ENCODE results near the gene KCNMB1. TPM values are rescaled to one million over a fixed set of nuclear protein-coding genes. Genes with fewer than 3 reads are reported as not detected.

The KCNMB1 gene
- total and polyA plus RNA-seq, 2 of the 13 experiments (the other 11 are each of a cell fraction or from before 2014, with no cell fraction given) = not detected

DNA sequence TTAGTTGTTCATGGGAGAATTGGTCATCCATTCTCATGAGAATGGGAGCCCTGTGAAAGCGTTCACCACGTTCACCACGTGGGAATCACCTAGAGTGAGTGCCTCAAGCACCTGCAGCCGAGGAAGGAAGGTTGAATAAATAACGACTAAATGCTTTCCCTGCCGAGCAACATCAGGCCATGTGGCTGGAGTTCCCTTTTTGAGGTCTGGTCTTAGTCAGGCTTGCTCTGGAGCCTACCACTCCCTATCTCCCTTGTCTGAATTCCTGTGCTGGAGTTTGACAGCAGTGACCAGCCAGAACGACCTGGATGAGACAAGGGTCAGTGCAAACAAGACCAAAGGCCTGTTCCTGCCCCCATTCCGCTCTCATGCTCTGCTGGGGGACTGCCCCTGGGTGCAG lies 28.5 kb downstream of the KCNMB1 start:
- Histone ChIP-seq H3K9ac (ENCODE audit: insufficient read depth, low read depth, low read length) (no peak overlapping the region), H3K4me2 (ENCODE audit: low read depth, low read length) (no peak overlapping the region), H4K20me1 (ENCODE audit: insufficient read depth, low read length) (no peaks in the 10 kb centered on the region), H3K79me2 (ENCODE audit: insufficient read depth, low read length) (no peaks in the 10 kb centered on the region), H3K27me3 (ENCODE audit: control insufficient read depth in 1 of 2, insufficient read depth in 2 of 2, low read length in 2 of 2) (peaks cover 0 to 1% of the 10 kb centered on the region in 2 experiments; a peak in 3 of 5 replicates), H3K4me3 (replicated peaks in 1 of 3; ENCODE audit: insufficient read depth in 1 of 3, low read depth in 2 of 3, low read length in 3 of 3) (no peak overlapping the region), H2AFZ (ENCODE audit: low read length) (no peak overlapping the region), H3K36me3 (replicated peaks in 1 of 2; ENCODE audit: control insufficient read depth in 1 of 2, insufficient read depth in 2 of 2, low read length in 2 of 2) (no peaks in the 10 kb centered on the region), H3K27ac (ENCODE audit: extremely low read length, insufficient read depth, low read length) (no peak overlapping the region), H3K4me1 (ENCODE audit: insufficient read depth, low read length) (no peaks in the 10 kb centered on the region), H3K9me3 (ENCODE audit: low read length) (no peaks in the 10 kb centered on the region)
- CTCF ChIA-PET (ENCODE audit: low intra/inter-chr PET ratio, low total read pairs) = no interaction called here
- FAIRE-seq = no peak
- intact Hi-C loops (cut with micrococcal nuclease; ENCODE audit: unreplicated experiment) = no loop called here
- in situ Hi-C loops (cut with HindIII; ENCODE audit: extremely low pct_ligation_motif_present, low pct_unique_long_range_greater_than_20kb) = no loop called here
- no TSS peak for BruUV-seq (replicated peaks)
- no peak for ATAC-seq
- POLR2A ChIA-PET = no interaction called here
- WGBS (ENCODE audit: low lambda C conversion rate) = 7% methylated on average over 8 of the region's 8 CpGs
- no peak for DNase-seq (ENCODE audit: low spot score)
- TF ChIP-seq SMYD3 (CRISPR knock-in tag; IDR thresholded peaks at IDR 0.05) (no peak), THAP9 (CRISPR knock-in tag; IDR thresholded peaks at IDR 0.05; ENCODE audit: borderline replicate concordance) (no peak), ZBTB37 (CRISPR knock-in tag; IDR thresholded peaks at IDR 0.05) (no peak), ZNF7 (CRISPR knock-in tag; IDR thresholded peaks at IDR 0.05) (no peak), MEIS2 (CRISPR knock-in tag; IDR thresholded peaks at IDR 0.05) (no peak), KLF13 (CRISPR knock-in tag; IDR thresholded peaks at IDR 0.05) (no peak), RARG (CRISPR knock-in tag; IDR thresholded peaks at IDR 0.05; ENCODE audit: low read depth) (no peak), HOXA5 (CRISPR knock-in tag; IDR thresholded peaks at IDR 0.05) (no peak), ZNF484 (CRISPR knock-in tag; IDR thresholded peaks at IDR 0.05; ENCODE audit: borderline replicate concordance, low read depth) (no peak), ZNF572 (CRISPR knock-in tag; IDR thresholded peaks at IDR 0.05) (no peak), FOXO4 (CRISPR knock-in tag; conservative IDR thresholded peaks at IDR 0.05) (no peak), ZNF33B (CRISPR knock-in tag; IDR thresholded peaks at IDR 0.05) (no peak)
- TF ChIP-seq, protein P1, sequence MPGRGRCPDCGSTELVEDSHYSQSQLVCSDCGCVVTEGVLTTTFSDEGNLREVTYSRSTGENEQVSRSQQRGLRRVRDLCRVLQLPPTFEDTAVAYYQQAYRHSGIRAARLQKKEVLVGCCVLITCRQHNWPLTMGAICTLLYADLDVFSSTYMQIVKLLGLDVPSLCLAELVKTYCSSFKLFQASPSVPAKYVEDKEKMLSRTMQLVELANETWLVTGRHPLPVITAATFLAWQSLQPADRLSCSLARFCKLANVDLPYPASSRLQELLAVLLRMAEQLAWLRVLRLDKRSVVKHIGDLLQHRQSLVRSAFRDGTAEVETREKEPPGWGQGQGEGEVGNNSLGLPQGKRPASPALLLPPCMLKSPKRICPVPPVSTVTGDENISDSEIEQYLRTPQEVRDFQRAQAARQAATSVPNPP (CRISPR knock-in tag; IDR thresholded peaks at IDR 0.05) = no peak
- TF ChIP-seq, protein P2, sequence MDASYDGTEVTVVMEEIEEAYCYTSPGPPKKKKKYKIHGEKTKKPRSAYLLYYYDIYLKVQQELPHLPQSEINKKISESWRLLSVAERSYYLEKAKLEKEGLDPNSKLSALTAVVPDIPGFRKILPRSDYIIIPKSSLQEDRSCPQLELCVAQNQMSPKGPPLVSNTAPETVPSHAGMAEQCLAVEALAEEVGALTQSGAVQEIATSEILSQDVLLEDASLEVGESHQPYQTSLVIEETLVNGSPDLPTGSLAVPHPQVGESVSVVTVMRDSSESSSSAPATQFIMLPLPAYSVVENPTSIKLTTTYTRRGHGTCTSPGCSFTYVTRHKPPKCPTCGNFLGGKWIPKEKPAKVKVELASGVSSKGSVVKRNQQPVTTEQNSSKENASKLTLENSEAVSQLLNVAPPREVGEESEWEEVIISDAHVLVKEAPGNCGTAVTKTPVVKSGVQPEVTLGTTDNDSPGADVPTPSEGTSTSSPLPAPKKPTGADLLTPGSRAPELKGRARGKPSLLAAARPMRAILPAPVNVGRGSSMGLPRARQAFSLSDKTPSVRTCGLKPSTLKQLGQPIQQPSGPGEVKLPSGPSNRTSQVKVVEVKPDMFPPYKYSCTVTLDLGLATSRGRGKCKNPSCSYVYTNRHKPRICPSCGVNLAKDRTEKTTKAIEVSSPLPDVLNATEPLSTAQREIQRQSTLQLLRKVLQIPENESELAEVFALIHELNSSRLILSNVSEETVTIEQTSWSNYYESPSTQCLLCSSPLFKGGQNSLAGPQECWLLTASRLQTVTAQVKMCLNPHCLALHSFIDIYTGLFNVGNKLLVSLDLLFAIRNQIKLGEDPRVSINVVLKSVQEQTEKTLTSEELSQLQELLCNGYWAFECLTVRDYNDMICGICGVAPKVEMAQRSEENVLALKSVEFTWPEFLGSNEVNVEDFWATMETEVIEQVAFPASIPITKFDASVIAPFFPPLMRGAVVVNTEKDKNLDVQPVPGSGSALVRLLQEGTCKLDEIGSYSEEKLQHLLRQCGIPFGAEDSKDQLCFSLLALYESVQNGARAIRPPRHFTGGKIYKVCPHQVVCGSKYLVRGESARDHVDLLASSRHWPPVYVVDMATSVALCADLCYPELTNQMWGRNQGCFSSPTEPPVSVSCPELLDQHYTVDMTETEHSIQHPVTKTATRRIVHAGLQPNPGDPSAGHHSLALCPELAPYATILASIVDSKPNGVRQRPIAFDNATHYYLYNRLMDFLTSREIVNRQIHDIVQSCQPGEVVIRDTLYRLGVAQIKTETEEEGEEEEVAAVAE (CRISPR knock-in tag; IDR thresholded peaks at IDR 0.05; ENCODE audit: borderline replicate concordance) = no peak
